Endothelial cell of umbilical vein (primary cell): ENCODE measurements around the gene SPATA3. TPM values are rescaled to one million over a fixed set of nuclear protein-coding genes. Genes with fewer than 3 reads are reported as not detected.

Experiments used
- BruUV-seq: library from RNA; stranded (reverse); fragments of 400-500 nt; replicated peaks from 2 replicates; lab custom pipeline; 2021; lab: Mats Ljungman, UMichigan
- CTCF ChIA-PET: fragments of 300-600, 350-600 bp; sonication (Branson Sonifier 250); formaldehyde crosslinking; loops from one replicate; lab custom pipeline; 2021; ENCODE audit warnings: antibody characterized with exemption, inconsistent platforms; lab: Charles Lee
- POLR2A ChIA-PET: fragments of 300-600, 350-600 bp; sonication (Branson Sonifier 250); formaldehyde crosslinking; loops from one replicate; lab custom pipeline; 2021; ENCODE audit warnings: antibody characterized with exemption, inconsistent platforms; lab: Charles Lee
- DNase-seq: peaks from one replicate; pipeline ENCODE4 v3.0.0-alpha.2; 2011; ENCODE audit warnings: low read depth, low spot score
- FAIRE-seq: peaks from 2 replicates; lab custom pipeline; 2011; peaks lifted over from hg19 to GRCh38; lab: Jason Lieb, UNC
- H2AFZ ChIP-seq: 2 replicates; pipeline ENCODE4 v1.6.0; 2012; ENCODE audit warnings: low read depth, low read length, control low read depth, inconsistent platforms
- H3K27ac ChIP-seq: 2 replicates; pipeline ENCODE4 v1.5.1; 2011; ENCODE audit warnings: low read depth, mild to moderate bottlenecking, control low read depth, low read length, moderate library complexity; ENCODE audit not compliant: insufficient read depth
- H3K27me3 ChIP-seq, 2 experiments: 2 replicates each; pipeline versions ENCODE4 v1.6.0 to v1.6.1; 2011; ENCODE audit warnings: low read length in 2 of 2, mixed read lengths in 1 of 2; ENCODE audit not compliant: control insufficient read depth in 2 of 2, insufficient read depth in 2 of 2
- H3K36me3 ChIP-seq, 2 experiments: 2 replicates in 1 of 2; 3 replicates in 1 of 2; pipeline ENCODE4 v1.5.1; 2011; ENCODE audit warnings: low read length in 2 of 2, mild to moderate bottlenecking in 1 of 2, moderate library complexity in 1 of 2; ENCODE audit not compliant: control insufficient read depth in 2 of 2, insufficient read depth in 2 of 2; ENCODE audit errors: extremely low read depth in 1 of 2
- H3K4me1 ChIP-seq: 3 replicates; pipeline ENCODE4 v1.5.1; 2011; ENCODE audit warnings: mild to moderate bottlenecking, low read length; ENCODE audit not compliant: control insufficient read depth, insufficient read depth; ENCODE audit errors: extremely low read depth
- H3K4me2 ChIP-seq: 2 replicates; pipeline ENCODE4 v1.6.1; 2011; ENCODE audit warnings: low read length, control low read depth, mixed read lengths; ENCODE audit not compliant: insufficient read depth
- H3K4me3 ChIP-seq, 3 experiments: fragments of 200-600 bp in 1 of 3; sonication (generic), shearing (Covaris generic) in 1 of 3; replicated peaks in 1 of 3; 2 replicates each; pipeline ENCODE4 v1.5.1; 2011 to 2016; ENCODE audit warnings: control low read depth in 3 of 3, low read length in 3 of 3, mild to moderate bottlenecking in 2 of 3, inconsistent platforms in 1 of 3, low read depth in 1 of 3, moderate library complexity in 1 of 3; ENCODE audit not compliant: insufficient read depth in 1 of 3
- H3K79me2 ChIP-seq: 2 replicates; pipeline ENCODE4 v1.6.0; 2012; ENCODE audit warnings: low read length, inconsistent platforms; ENCODE audit not compliant: control insufficient read depth, insufficient read depth
- H3K9ac ChIP-seq: replicated peaks from 2 replicates; pipeline ENCODE3; 2011; ENCODE audit warnings: low read length, control low read depth; ENCODE audit not compliant: insufficient read depth; ENCODE audit errors: extremely low read depth
- H3K9me1 ChIP-seq: replicated peaks from 3 replicates; pipeline ENCODE4 v1.6.0; 2011; ENCODE audit warnings: mild to moderate bottlenecking, low read length; ENCODE audit not compliant: control insufficient read depth, insufficient read depth; ENCODE audit errors: extremely low read depth
- H3K9me3 ChIP-seq: replicated peaks from 2 replicates; pipeline ENCODE4 v1.5.1; 2012; ENCODE audit warnings: low read length, inconsistent platforms; ENCODE audit not compliant: control insufficient read depth, insufficient read depth
- H4K20me1 ChIP-seq: replicated peaks from 2 replicates; pipeline ENCODE3; 2011; ENCODE audit warnings: mild to moderate bottlenecking, low read length; ENCODE audit not compliant: control insufficient read depth, insufficient read depth; ENCODE audit errors: extremely low read depth
- CTCF ChIP-seq, 2 donors: IDR thresholded peaks; 1 replicate in 1 of 2; 2 replicates in 1 of 2; pipeline ENCODE4 v1.5.1; 2011; ENCODE audit warnings: low read length in 2 of 2, mild to moderate bottlenecking in 2 of 2, moderate library complexity in 2 of 2, control low read depth in 1 of 2, inconsistent platforms in 1 of 2, low read depth in 1 of 2; ENCODE audit not compliant: insufficient read depth in 1 of 2; ENCODE audit errors: extremely low read depth in 1 of 2
- EZH2 ChIP-seq: IDR thresholded peaks from 2 replicates; pipeline ENCODE4 v1.6.1; 2012; ENCODE audit warnings: borderline replicate concordance, low read depth, mild to moderate bottlenecking, moderate library complexity, low read length, inconsistent platforms; ENCODE audit not compliant: severe bottlenecking
- FOS ChIP-seq: IDR thresholded peaks from 2 replicates; pipeline ENCODE4 v1.6.1; 2011; ENCODE audit warnings: mild to moderate bottlenecking, low read length, moderate library complexity, borderline replicate concordance; ENCODE audit not compliant: insufficient read depth
- GATA2 ChIP-seq: IDR thresholded peaks from 2 replicates; pipeline ENCODE4 v1.7.0; 2011; ENCODE audit warnings: low read depth, mild to moderate bottlenecking, moderate library complexity, mixed read lengths, low read length; ENCODE audit not compliant: insufficient read length, insufficient read depth
- JUN ChIP-seq: IDR thresholded peaks from 2 replicates; pipeline ENCODE4 v1.6.1; 2011; ENCODE audit warnings: borderline replicate concordance, low read depth; ENCODE audit not compliant: insufficient read length, insufficient read depth
- MAX ChIP-seq: IDR thresholded peaks from 2 replicates; pipeline ENCODE4 v1.6.1; 2011; ENCODE audit not compliant: insufficient read depth, insufficient read length
- MYC ChIP-seq: IDR thresholded peaks from one replicate; pipeline ENCODE4 v1.6.1; 2011; ENCODE audit warnings: mild to moderate bottlenecking, low read depth, low read length
- POLR2A ChIP-seq: IDR thresholded peaks from 2 replicates; pipeline ENCODE4 v1.6.1; 2012; ENCODE audit warnings: low read depth, mild to moderate bottlenecking, control low read depth, low read length
- POLR2AphosphoS5 ChIP-seq: IDR thresholded peaks from 2 replicates; pipeline ENCODE4 v1.6.1; 2012; ENCODE audit warnings: low read depth, mild to moderate bottlenecking, control low read depth, low read length, moderate library complexity; ENCODE audit not compliant: insufficient read depth
- dilution Hi-C: fragments of 300-500 bp; cut with MboI; formaldehyde crosslinking; loops from one replicate; pipeline ENCODE4 v1.15.0; 2019; ENCODE audit warnings: low sequenced_read_pairs; ENCODE audit not compliant: extremely low pct_ligation_motif_present
- intact Hi-C: fragments of 100-400 bp; cut with micrococcal nuclease; formaldehyde crosslinking; loops from one replicate; pipeline ENCODE4 v1.10.0; 2022
- polyA plus RNA-seq, 4 experiments: library from polyadenylated mRNA; depleted of rRNA in 3 of 4; stranded (reverse) in 3 of 4; unstranded in 1 of 4; fragments of >200 nt; gene quantifications; 2 replicates each; pipeline versions ENCODE4 v1.2.1 to v1.2.3, GENCODE V29; 2011 to 2012; ENCODE audit warnings: missing spikeins in 1 of 4
- total RNA-seq: library from RNA; stranded (reverse); gene quantifications from 2 replicates; pipeline ENCODE4 v1.2.3, GENCODE V29; 2021

The SPATA3 gene
- total and polyA plus RNA-seq, 2 donors (not counting 3 experiments of a cell fraction or from before 2014, with no cell fraction given): not detected

- intact Hi-C loops (no loop called here), dilution Hi-C loops (no loop called here)
- no peak overlapping the region for H2AFZ ChIP-seq
- no peak overlapping the region for H3K4me2 ChIP-seq
- DNase-seq (no peak), FAIRE-seq (no peak)
- H3K9ac ChIP-seq: no peak overlapping the region
- no peaks in the 10 kb centered on the region for H3K9me1 ChIP-seq
- H3K27ac ChIP-seq: no peak overlapping the region
- CTCF ChIA-PET: interaction anchor here (9.4 kb wide), 1 partner anchor 157 kb away, joined by 287 read pairs; no protein-coding TSS in a partner anchor
- TF ChIP-seq POLR2AphosphoS5 (no peak), JUN (no peak), GATA2 (no peak), EZH2 (no peak), POLR2A (no peak), FOS (no peak)
- POLR2A ChIA-PET: no interaction called here
- peaks cover 4% of the 10 kb centered on the region for H3K4me1 ChIP-seq
- H3K4me3 ChIP-seq: no peak overlapping the region
- H3K36me3 ChIP-seq: no peaks in the 10 kb centered on the region
- H3K27me3 ChIP-seq: no peaks in the 10 kb centered on the region
- H3K79me2 ChIP-seq: no peaks in the 10 kb centered on the region
- no peaks in the 10 kb centered on the region for H4K20me1 ChIP-seq
- BruUV-seq: no TSS peak
- H3K9me3 ChIP-seq: no peaks in the 10 kb centered on the region
Measured at GRCh38 chr2:230982528-230982927, 13.4 kb upstream of the SPATA3 start.

GRCh38 chr2:230983566-230983965 lies 12.4 kb upstream of the SPATA3 start:
- no peaks in the 10 kb centered on the region for H4K20me1 ChIP-seq
- no peaks in the 10 kb centered on the region for H3K79me2 ChIP-seq
- DNase-seq: no peak
- no peak for TF ChIP-seq FOS
- no peak for TF ChIP-seq POLR2A
- TF ChIP-seq EZH2: no peak
- no peak for TF ChIP-seq MAX
- no peak for TF ChIP-seq CTCF (IDR thresholded peaks at IDR 0.05; ENCODE audit: extremely low read depth in 1 of 2, insufficient read depth in 1 of 2, low read depth in 1 of 2, low read length in 2 of 2)
- no peak for TF ChIP-seq POLR2AphosphoS5
- TF ChIP-seq MYC: no peak
- TF ChIP-seq JUN: no peak
- TF ChIP-seq GATA2: no peak
- POLR2A ChIA-PET: no interaction called here
- H3K9me1 ChIP-seq: no peaks in the 10 kb centered on the region
- H3K27me3 ChIP-seq: no peaks in the 10 kb centered on the region
- no peak overlapping the region for H3K4me2 ChIP-seq
- no peak overlapping the region for H3K27ac ChIP-seq
- no TSS peak for BruUV-seq
- no peak overlapping the region for H2AFZ ChIP-seq
- H3K4me1 ChIP-seq: peaks cover 4% of the 10 kb centered on the region
- intact Hi-C loops: no loop called here
- H3K4me3 ChIP-seq: no peak overlapping the region
- no peaks in the 10 kb centered on the region for H3K36me3 ChIP-seq
- no peak for FAIRE-seq
- no peaks in the 10 kb centered on the region for H3K9me3 ChIP-seq
- dilution Hi-C loops: no loop called here
- CTCF ChIA-PET: interaction anchor here (9.4 kb wide), 1 partner anchor 158 kb away, joined by 287 read pairs; no protein-coding TSS in a partner anchor
- H3K9ac ChIP-seq: no peak overlapping the region
